Activated CD8-positive, alpha-beta memory T cell treated with anti-CD3 and anti-CD28 coated beads, Interleukin-2, amount 10 ng/mL, durations not matched to agents 7 days and 5 days (primary cell): ENCODE data around the gene KHDRBS2. TPM values are rescaled to one million over a fixed set of nuclear protein-coding genes. Genes with fewer than 3 reads are reported as not detected.
A peak's percentile ranks its signal among the peaks of the same experiment; 100 is the strongest.

Experiments
- ATAC-seq: fragments of 150-1000 bp; cut with Tn5 transposase; one replicate; pipeline ENCODE4 v1.10.0; 2021; ENCODE audit warnings: moderate library complexity
- CTCF ChIA-PET: fragments of 350-600 bp; sonication (Branson Sonifier 250); formaldehyde crosslinking; loops from one replicate; lab custom pipeline; 2021; ENCODE audit warnings: antibody characterized with exemption; lab: Charles Lee
- DNase-seq: peaks from one replicate; pipeline ENCODE4 v3.0.0-alpha.2; 2020
- H3K27ac Mint-ChIP-seq: one replicate; pipeline ENCODE4 v1.8.0; 2021; ENCODE audit warnings: mild to moderate bottlenecking, mixed read lengths
- H3K27me3 Mint-ChIP-seq: one replicate; pipeline ENCODE4 v1.8.0; 2021; ENCODE audit warnings: mixed read lengths
- H3K36me3 Mint-ChIP-seq: one replicate; pipeline ENCODE4 v1.8.0; 2021; ENCODE audit warnings: mild to moderate bottlenecking, mixed read lengths
- H3K4me1 Mint-ChIP-seq: one replicate; pipeline ENCODE4 v1.8.0; 2021; ENCODE audit warnings: mixed read lengths
- H3K4me3 Mint-ChIP-seq: one replicate; pipeline ENCODE4 v1.8.0; 2021; ENCODE audit warnings: mild to moderate bottlenecking, moderate library complexity, mixed read lengths
- H3K9me3 Mint-ChIP-seq: one replicate; pipeline ENCODE4 v1.8.0; 2022; ENCODE audit warnings: low read depth, mixed read lengths
- total RNA-seq, 2 experiments: library from RNA; stranded (reverse); gene quantifications; one replicate each; pipeline ENCODE4 v1.2.3, GENCODE V29; 2021

Gene KHDRBS2
- total RNA-seq = not detected

DNA sequence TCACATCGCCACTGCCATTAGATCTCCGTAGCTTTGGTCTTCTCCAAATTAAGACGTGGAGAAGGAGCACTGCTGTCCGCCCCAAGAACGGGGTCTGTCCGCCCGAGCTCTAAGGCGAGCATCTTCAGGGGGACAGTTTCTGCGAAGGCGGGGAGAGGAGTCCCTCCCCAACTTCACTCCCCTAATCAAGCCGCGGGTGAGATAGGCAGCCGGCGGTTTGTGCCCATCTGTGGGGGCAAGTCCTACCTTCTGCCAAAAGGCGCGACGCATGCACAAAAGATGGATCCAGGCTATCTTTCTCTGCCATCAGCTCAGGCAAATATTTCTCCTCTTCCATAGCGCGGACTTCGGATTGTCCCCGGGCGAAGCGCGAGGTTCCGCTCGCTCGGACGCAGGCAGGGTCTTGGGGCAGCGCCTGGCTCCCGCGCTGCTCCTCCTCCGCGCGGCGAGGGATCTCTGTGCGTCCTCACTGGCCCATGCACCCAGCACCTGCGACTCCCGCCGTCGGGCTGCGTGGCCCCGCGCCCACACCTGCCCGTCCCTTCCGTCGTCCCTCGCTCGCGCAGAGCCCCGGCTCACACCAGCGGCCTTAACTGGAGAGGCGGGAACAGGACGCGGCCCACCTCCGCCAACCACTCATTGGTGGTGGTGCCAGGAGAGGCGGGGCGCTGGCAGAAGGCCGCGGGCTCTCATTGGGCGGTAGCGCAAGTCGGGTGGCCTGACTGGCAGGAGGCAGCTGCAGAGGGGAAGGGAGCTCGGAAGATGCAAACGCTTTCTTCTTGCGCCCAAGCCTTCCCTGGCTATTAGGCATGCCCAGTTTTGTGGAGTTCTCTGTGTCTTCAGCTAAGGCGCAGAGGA lies at the start of gene KHDRBS2:
Gene KHDRBS2 (minus strand): TSS at position 614 of the 858 bp plus-strand sequence.
- no peaks in the 10 kb centered on the region for H3K4me1 Mint-ChIP-seq
- CTCF ChIA-PET = no interaction called here
- H3K9me3 Mint-ChIP-seq = no peaks in the 10 kb centered on the region
- no peaks in the 10 kb centered on the region for H3K36me3 Mint-ChIP-seq
- ATAC-seq (no peak), DNase-seq (no peak)
- peak within 1 kb of the TSS; percentile 36 for H3K27ac Mint-ChIP-seq
- H3K27me3 Mint-ChIP-seq = peaks cover 17% of the 10 kb centered on the region
- no peak within 1 kb of the TSS for H3K4me3 Mint-ChIP-seq

DNA sequence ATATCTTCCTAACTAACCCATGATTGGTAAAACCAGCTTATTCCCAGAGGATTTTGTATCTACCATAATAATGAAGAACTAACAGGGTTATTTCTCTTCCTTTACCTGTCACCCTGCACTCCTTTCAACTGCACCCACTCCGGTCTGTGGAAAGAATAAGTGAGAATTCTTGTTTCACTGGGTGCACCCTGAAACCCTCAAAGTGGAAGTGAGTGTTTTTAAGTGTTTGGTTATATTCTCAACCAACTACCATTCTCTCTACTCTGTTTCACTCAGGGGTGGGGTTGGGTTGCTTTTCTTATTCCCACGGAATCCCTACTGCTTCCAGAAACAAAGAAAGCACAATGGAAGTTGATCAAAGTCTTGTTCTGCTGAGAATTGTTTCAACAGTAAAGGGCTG lies 42.6 kb upstream of the KHDRBS2 start:
- H3K36me3 Mint-ChIP-seq = no peaks in the 10 kb centered on the region
- no peak for ATAC-seq
- no peak for DNase-seq
- no peaks in the 10 kb centered on the region for H3K4me1 Mint-ChIP-seq
- H3K4me3 Mint-ChIP-seq = no peak overlapping the region
- H3K27me3 Mint-ChIP-seq = no peaks in the 10 kb centered on the region
- CTCF ChIA-PET = no interaction called here
- H3K27ac Mint-ChIP-seq = no peak overlapping the region
- H3K9me3 Mint-ChIP-seq = peaks cover 16% of the 10 kb centered on the region

GRCh38 chr6:62324834-62325233 lies 38.8 kb upstream of the KHDRBS2 start:
- Mint-ChIP-seq H3K9me3 (peaks cover 12% of the 10 kb centered on the region), H3K36me3 (no peaks in the 10 kb centered on the region), H3K4me1 (no peaks in the 10 kb centered on the region), H3K27ac (no peak overlapping the region), H3K27me3 (no peaks in the 10 kb centered on the region), H3K4me3 (no peak overlapping the region)
- DNase-seq = no peak
- ATAC-seq = no peak
- CTCF ChIA-PET = no interaction called here

DNA sequence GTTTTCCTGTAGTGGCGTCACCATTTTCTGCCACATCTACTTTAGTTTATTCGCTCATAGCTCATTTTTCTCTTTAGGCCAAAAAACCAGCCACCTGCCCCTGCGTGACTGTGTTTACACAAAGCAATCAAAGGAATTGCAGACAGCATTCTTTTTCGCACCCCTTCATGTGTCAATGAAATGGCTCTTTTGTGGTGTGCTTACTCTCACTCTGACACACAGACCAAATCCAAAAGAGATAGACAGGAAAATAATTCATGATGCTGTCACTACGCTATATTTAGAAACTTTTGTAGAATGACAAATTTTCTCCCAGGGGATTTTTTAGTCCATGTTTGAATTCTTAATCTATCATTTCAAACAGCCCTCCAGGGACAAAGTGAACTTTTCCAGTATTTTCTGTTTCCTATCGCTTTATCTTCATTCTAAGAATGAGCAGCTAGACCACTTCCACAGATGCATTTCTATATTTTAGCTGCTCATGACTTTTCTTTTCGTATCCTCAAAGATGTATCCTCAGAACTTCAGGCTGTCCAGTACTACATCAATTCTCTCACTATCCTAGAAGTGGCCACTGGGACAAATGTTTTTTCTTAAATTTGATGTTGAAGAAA lies 37.9 kb upstream of the KHDRBS2 start:
- ATAC-seq (no peak), DNase-seq (no peak)
- H3K27ac Mint-ChIP-seq = no peak overlapping the region
- no peaks in the 10 kb centered on the region for H3K27me3 Mint-ChIP-seq
- CTCF ChIA-PET = no interaction called here
- no peaks in the 10 kb centered on the region for H3K4me1 Mint-ChIP-seq
- H3K4me3 Mint-ChIP-seq = no peak overlapping the region
- no peaks in the 10 kb centered on the region for H3K36me3 Mint-ChIP-seq
- H3K9me3 Mint-ChIP-seq = peaks cover 12% of the 10 kb centered on the region

- Mint-ChIP-seq H3K36me3 (no peaks in the 10 kb centered on the region), H3K4me3 (no peak overlapping the region), H3K27me3 (no peaks in the 10 kb centered on the region), H3K4me1 (no peaks in the 10 kb centered on the region), H3K27ac (no peak overlapping the region), H3K9me3 (peaks cover 5% of the 10 kb centered on the region)
- DNase-seq (no peak), ATAC-seq (no peak)
- CTCF ChIA-PET = no interaction called here
Observed at GRCh38 chr6:62298745-62299392, 12.8 kb upstream of the KHDRBS2 start.

GRCh38 chr6:62296541-62296940 lies 10.5 kb upstream of the KHDRBS2 start:
- no peak for DNase-seq
- Mint-ChIP-seq H3K9me3 (peaks cover 7% of the 10 kb centered on the region), H3K4me1 (no peaks in the 10 kb centered on the region), H3K27me3 (no peaks in the 10 kb centered on the region), H3K4me3 (no peak overlapping the region), H3K27ac (no peak overlapping the region), H3K36me3 (no peaks in the 10 kb centered on the region)
- ATAC-seq = no peak
- CTCF ChIA-PET = no interaction called here

GRCh38 chr6:62288974-62289373 lies 2.9 kb upstream of the KHDRBS2 start:
- Mint-ChIP-seq H3K4me1 (no peaks in the 10 kb centered on the region), H3K4me3 (no peak overlapping the region), H3K9me3 (peaks cover 2% of the 10 kb centered on the region), H3K27me3 (peaks cover 17% of the 10 kb centered on the region), H3K27ac (no peak overlapping the region), H3K36me3 (no peaks in the 10 kb centered on the region)
- no peak for ATAC-seq
- CTCF ChIA-PET = no interaction called here
- no peak for DNase-seq

- peaks cover 2% of the 10 kb centered on the region for H3K9me3 Mint-ChIP-seq
- DNase-seq (no peak), ATAC-seq (no peak)
- CTCF ChIA-PET = no interaction called here
- H3K36me3 Mint-ChIP-seq = no peaks in the 10 kb centered on the region
- no peaks in the 10 kb centered on the region for H3K4me1 Mint-ChIP-seq
- H3K27me3 Mint-ChIP-seq = peaks cover 17% of the 10 kb centered on the region
- H3K4me3 Mint-ChIP-seq = no peak overlapping the region
- H3K27ac Mint-ChIP-seq = no peak overlapping the region
Observed at GRCh38 chr6:62288562-62288961, 2.5 kb upstream of the KHDRBS2 start.

GRCh38 chr6:62286470-62286843 lies 432 bp upstream of the KHDRBS2 start:
- H3K4me3 Mint-ChIP-seq = no peak overlapping the region
- no peaks in the 10 kb centered on the region for H3K36me3 Mint-ChIP-seq
- no peak for DNase-seq
- CTCF ChIA-PET = no interaction called here
- no peak overlapping the region for H3K27ac Mint-ChIP-seq
- ATAC-seq = no peak
- peaks cover 17% of the 10 kb centered on the region for H3K27me3 Mint-ChIP-seq
- no peaks in the 10 kb centered on the region for H3K9me3 Mint-ChIP-seq
- H3K4me1 Mint-ChIP-seq = no peaks in the 10 kb centered on the region

GRCh38 chr6:62284725-62285124 lies 1.3 kb downstream of the KHDRBS2 start:
- no peak overlapping the region for H3K4me3 Mint-ChIP-seq
- H3K36me3 Mint-ChIP-seq = no peaks in the 10 kb centered on the region
- no peaks in the 10 kb centered on the region for H3K9me3 Mint-ChIP-seq
- DNase-seq (no peak), ATAC-seq (no peak)
- H3K27me3 Mint-ChIP-seq = peaks cover 17% of the 10 kb centered on the region
- no peaks in the 10 kb centered on the region for H3K4me1 Mint-ChIP-seq
- CTCF ChIA-PET = no interaction called here
- H3K27ac Mint-ChIP-seq = no peak overlapping the region

DNA sequence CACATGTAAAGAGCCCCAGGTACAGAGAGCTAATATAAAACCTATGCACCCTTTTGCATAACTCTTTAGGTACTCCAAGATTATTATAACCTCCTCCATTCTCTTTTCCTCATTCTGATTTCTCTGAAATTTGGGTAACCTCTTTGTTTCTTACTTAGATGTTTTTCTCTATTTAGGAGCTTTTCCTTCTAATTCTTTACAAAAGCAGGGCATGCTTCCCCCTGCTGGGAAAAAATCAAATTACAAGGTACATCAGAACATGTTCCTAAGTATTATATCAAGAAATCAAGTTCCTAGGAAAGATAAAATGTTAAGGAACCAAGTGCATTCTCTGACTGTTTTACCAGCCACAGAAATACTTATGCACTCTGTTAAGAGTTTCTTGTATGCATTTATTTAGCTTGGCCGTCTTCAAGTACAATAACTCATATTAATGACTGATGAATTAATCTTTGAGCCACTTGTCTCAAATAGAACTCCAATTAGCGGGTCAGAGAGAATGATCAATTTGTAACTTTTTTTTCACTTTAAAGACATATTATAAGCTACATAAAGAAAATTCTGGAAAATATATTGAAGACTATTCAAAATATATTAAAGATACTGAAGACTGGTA lies 2.1 kb downstream of the KHDRBS2 start:
- DNase-seq = no peak

DNA sequence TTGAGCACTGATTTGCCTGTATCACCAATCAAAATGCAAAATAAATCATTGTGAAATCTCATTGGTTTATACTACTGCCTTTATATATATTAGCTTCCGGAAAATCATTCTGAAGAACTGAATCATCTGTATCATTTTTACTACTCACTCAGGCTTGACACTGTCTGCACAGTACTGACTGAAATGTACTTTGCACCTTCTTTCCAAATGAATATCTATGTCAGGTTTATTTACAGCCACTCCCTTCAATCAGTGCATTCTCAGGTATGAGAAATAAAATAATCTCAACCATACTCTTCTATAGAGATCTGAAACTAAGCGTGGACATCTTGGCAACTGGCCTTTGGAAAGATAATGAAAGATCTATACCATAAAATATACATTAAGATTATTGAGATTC lies 2.7 kb downstream of the KHDRBS2 start:
- Mint-ChIP-seq H3K4me1 (no peaks in the 10 kb centered on the region), H3K27ac (no peak overlapping the region), H3K9me3 (no peaks in the 10 kb centered on the region), H3K36me3 (no peaks in the 10 kb centered on the region), H3K27me3 (peaks cover 17% of the 10 kb centered on the region), H3K4me3 (no peak overlapping the region)
- CTCF ChIA-PET = no interaction called here
- DNase-seq (no peak), ATAC-seq (no peak)

More for the DNA sequence above, 2.1 kb downstream of the KHDRBS2 start:
- ATAC-seq = no peak
- H3K4me1 Mint-ChIP-seq = no peaks in the 10 kb centered on the region
- CTCF ChIA-PET = no interaction called here
- H3K9me3 Mint-ChIP-seq = no peaks in the 10 kb centered on the region
- peaks cover 17% of the 10 kb centered on the region for H3K27me3 Mint-ChIP-seq
- no peak overlapping the region for H3K4me3 Mint-ChIP-seq
- no peaks in the 10 kb centered on the region for H3K36me3 Mint-ChIP-seq
- H3K27ac Mint-ChIP-seq = no peak overlapping the region

GRCh38 chr6:62280099-62280498 lies 5.9 kb downstream of the KHDRBS2 start:
- Mint-ChIP-seq H3K4me3 (no peak overlapping the region), H3K9me3 (no peaks in the 10 kb centered on the region), H3K36me3 (no peaks in the 10 kb centered on the region), H3K4me1 (no peaks in the 10 kb centered on the region), H3K27ac (no peak overlapping the region), H3K27me3 (peaks cover 2% of the 10 kb centered on the region)
- CTCF ChIA-PET = no interaction called here
- no peak for ATAC-seq
- no peak for DNase-seq
